GM12878 (cell line): ENCODE measurements around the gene FANCF. TPM values are rescaled to one million over a fixed set of nuclear protein-coding genes. Genes with fewer than 3 reads are reported as not detected.

Source experiments
- CBX3 ChIP-seq: fragments of 200-600 bp; sonication (generic); IDR thresholded peaks from 2 replicates; pipeline ENCODE4 v1.6.1; 2016; ENCODE audit warnings: low read depth, borderline replicate concordance
- DPF2 ChIP-seq: fragments of 450-650 bp; IDR thresholded peaks from 2 replicates; pipeline ENCODE4 v1.6.1; 2017; ENCODE audit warnings: mild to moderate bottlenecking
- HCFC1 ChIP-seq: fragments of 150-350 bp; IDR thresholded peaks from 2 replicates; pipeline ENCODE4 v1.6.1; 2014; ENCODE audit warnings: low read length
- HDGF ChIP-seq: fragments of 450-650 bp; IDR thresholded peaks from 2 replicates; pipeline ENCODE4 v1.6.1; 2016; ENCODE audit warnings: antibody characterized with exemption
- JUND ChIP-seq: IDR thresholded peaks from 2 replicates; pipeline ENCODE4 v1.6.1; 2012; ENCODE audit warnings: low read depth, mild to moderate bottlenecking, low read length, improper control_type of control experiment, moderate library complexity
- LARP7 ChIP-seq: fragments of 450-650 bp; IDR thresholded peaks from 2 replicates; pipeline ENCODE4 v1.6.1; 2017; ENCODE audit warnings: mild to moderate bottlenecking
- MYB ChIP-seq: fragments of 150-350 bp; IDR thresholded peaks from 2 replicates; pipeline ENCODE4 v1.6.1; 2014; ENCODE audit warnings: mild to moderate bottlenecking, low read depth, low read length, borderline replicate concordance
- NBN ChIP-seq: fragments of 450-650 bp; IDR thresholded peaks from 2 replicates; pipeline ENCODE4 v1.6.1; 2016
- NR2C2 ChIP-seq: IDR thresholded peaks from 2 replicates; pipeline ENCODE4 v1.6.1; 2011; ENCODE audit warnings: borderline replicate concordance, low read depth; ENCODE audit not compliant: control insufficient read depth, insufficient read length
- RAD51 ChIP-seq: fragments of 450-650 bp; IDR thresholded peaks from 2 replicates; pipeline ENCODE4 v1.6.1; 2016; ENCODE audit warnings: moderate library complexity, mild to moderate bottlenecking, inconsistent platforms
- SMAD5 ChIP-seq: IDR thresholded peaks from 2 replicates; pipeline ENCODE4 v1.6.1; 2016; ENCODE audit warnings: antibody characterized with exemption, low read depth
- SP1 ChIP-seq: IDR thresholded peaks from one replicate; pipeline ENCODE4 v1.6.1; 2011; ENCODE audit warnings: low read depth, low read length
- SUZ12 ChIP-seq: fragments of 200-600 bp; sonication (generic); IDR thresholded peaks from one replicate; pipeline ENCODE4 v1.6.1; 2018; ENCODE audit warnings: antibody characterized with exemption, mild to moderate bottlenecking; ENCODE audit not compliant: unreplicated experiment
- ZNF274 ChIP-seq: IDR thresholded peaks from one replicate; pipeline ENCODE4 v1.8.0; 2011; ENCODE audit not compliant: insufficient read length, insufficient read depth
- polyA plus RNA-seq, 11 experiments: library from polyadenylated mRNA; depleted of rRNA in 4 of 11; unstranded in 6 of 11; stranded (reverse) in 5 of 11; fragments of >200 nt; fragmentation: Nextera tagmentation in 4 of 11; fragmentation: Illumina TruSeq in 1 of 11; extraction: Ambion mirVana in 4 of 11; extraction: Trizol in 1 of 11; gene quantifications; 1 replicate in 1 of 11; 2 replicates in 10 of 11; pipeline versions ENCODE4 v1.2.1 to v1.2.3, GENCODE V29; 2011 to 2016; ENCODE audit warnings: inconsistent platforms in 2 of 11, missing spikeins in 2 of 11, low read depth in 1 of 11
- total RNA-seq, 4 experiments: library from RNA; depleted of rRNA in 3 of 4; stranded (reverse); fragments of >200 nt in 3 of 4; fragmentation: Illumina TruSeq in 1 of 4; extraction: Trizol in 1 of 4; gene quantifications; 2 replicates each; pipeline versions ENCODE4 v1.2.1 to v1.2.3, GENCODE V29; 2013 to 2021
- TF ChIP-seq, protein P1 (sequence below): fragments of 450-650 bp; IDR thresholded peaks from 2 replicates; pipeline ENCODE4 v1.6.1; 2018; ENCODE audit warnings: mild to moderate bottlenecking, low read depth, moderate library complexity; ENCODE audit not compliant: partially characterized antibody
- TF ChIP-seq, protein P2 (sequence below): fragments of 450-650 bp; IDR thresholded peaks from 2 replicates; pipeline ENCODE4 v1.6.1; 2017; ENCODE audit warnings: mild to moderate bottlenecking
- TF ChIP-seq, protein P3 (sequence below): IDR thresholded peaks from 2 replicates; pipeline ENCODE4 v1.6.1; 2012; ENCODE audit warnings: low read depth, low read length, improper control_type of control experiment
- TF ChIP-seq, protein P4 (sequence below): IDR thresholded peaks from 2 replicates; pipeline ENCODE4 v1.6.1; 2012; ENCODE audit warnings: mild to moderate bottlenecking, low read depth, low read length

The FANCF gene
- total and polyA plus RNA-seq, 10 of the 15 experiments (the other 5 are each of a cell fraction or from before 2014, with no cell fraction given), result 1.6 to 19.9 (median 12.2) TPM

DNA sequence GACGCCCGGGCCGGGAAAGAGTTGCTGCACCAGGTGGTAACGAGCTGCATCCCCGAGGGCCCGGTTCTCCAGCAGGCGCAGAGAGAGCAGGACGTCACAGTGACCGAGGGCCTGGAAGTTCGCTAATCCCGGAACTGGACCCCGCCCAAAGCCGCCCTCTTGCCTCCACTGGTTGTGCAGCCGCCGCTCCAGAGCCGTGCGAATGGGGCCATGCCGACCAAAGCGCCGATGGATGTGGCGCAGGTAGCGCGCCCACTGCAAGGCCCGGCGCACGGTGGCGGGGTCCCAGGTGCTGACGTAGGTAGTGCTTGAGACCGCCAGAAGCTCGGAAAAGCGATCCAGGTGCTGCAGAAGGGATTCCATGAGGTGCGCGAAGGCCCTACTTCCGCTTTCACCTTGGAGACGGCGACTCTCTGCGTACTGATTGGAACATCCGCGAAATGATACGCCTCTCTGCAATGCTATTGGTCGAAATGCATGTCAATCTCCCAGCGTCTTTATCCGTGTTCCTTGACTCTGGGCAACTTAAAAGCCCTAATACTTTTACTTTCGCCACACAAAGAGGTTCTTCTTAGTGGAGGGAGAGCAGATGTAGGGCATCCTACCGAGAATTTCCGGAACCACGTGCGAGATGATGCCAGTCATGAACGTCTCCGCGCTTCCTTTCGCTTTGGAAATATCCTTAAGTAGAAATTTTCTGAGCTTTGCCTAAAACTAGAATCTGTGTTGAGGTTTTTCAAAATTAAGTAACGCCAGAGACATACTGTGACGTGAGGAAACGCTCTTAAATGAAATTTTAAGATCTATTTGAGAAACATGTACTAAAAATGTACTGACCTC lies at the start of gene FANCF (continued):
- TF ChIP-seq, protein P1, sequence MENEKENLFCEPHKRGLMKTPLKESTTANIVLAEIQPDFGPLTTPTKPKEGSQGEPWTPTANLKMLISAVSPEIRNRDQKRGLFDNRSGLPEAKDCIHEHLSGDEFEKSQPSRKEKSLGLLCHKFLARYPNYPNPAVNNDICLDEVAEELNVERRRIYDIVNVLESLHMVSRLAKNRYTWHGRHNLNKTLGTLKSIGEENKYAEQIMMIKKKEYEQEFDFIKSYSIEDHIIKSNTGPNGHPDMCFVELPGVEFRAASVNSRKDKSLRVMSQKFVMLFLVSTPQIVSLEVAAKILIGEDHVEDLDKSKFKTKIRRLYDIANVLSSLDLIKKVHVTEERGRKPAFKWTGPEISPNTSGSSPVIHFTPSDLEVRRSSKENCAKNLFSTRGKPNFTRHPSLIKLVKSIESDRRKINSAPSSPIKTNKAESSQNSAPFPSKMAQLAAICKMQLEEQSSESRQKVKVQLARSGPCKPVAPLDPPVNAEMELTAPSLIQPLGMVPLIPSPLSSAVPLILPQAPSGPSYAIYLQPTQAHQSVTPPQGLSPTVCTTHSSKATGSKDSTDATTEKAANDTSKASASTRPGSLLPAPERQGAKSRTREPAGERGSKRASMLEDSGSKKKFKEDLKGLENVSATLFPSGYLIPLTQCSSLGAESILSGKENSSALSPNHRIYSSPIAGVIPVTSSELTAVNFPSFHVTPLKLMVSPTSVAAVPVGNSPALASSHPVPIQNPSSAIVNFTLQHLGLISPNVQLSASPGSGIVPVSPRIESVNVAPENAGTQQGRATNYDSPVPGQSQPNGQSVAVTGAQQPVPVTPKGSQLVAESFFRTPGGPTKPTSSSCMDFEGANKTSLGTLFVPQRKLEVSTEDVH, result peak; percentile 37
- peak; percentile 89; the same call in 1 of the 2 replicates for TF ChIP-seq LARP7
- peak; percentile 97 for TF ChIP-seq DPF2
- TF ChIP-seq SUZ12, result no peak
- TF ChIP-seq CBX3, result no peak
- TF ChIP-seq NBN, result peak; percentile 75
- no peak for TF ChIP-seq ZNF274
- TF ChIP-seq, protein P2, sequence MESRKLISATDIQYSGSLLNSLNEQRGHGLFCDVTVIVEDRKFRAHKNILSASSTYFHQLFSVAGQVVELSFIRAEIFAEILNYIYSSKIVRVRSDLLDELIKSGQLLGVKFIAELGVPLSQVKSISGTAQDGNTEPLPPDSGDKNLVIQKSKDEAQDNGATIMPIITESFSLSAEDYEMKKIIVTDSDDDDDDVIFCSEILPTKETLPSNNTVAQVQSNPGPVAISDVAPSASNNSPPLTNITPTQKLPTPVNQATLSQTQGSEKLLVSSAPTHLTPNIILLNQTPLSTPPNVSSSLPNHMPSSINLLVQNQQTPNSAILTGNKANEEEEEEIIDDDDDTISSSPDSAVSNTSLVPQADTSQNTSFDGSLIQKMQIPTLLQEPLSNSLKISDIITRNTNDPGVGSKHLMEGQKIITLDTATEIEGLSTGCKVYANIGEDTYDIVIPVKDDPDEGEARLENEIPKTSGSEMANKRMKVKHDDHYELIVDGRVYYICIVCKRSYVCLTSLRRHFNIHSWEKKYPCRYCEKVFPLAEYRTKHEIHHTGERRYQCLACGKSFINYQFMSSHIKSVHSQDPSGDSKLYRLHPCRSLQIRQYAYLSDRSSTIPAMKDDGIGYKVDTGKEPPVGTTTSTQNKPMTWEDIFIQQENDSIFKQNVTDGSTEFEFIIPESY, result no peak
- peak; percentile 74 for TF ChIP-seq RAD51
- TF ChIP-seq SP1, result peak; percentile 98
- TF ChIP-seq HCFC1, result peak; percentile 38
- TF ChIP-seq HDGF, result peak; percentile 31; the same call in 1 of the 2 replicates
- TF ChIP-seq SMAD5, result peak; percentile 25; the same call in 1 of the 2 replicates
- TF ChIP-seq, protein P3, sequence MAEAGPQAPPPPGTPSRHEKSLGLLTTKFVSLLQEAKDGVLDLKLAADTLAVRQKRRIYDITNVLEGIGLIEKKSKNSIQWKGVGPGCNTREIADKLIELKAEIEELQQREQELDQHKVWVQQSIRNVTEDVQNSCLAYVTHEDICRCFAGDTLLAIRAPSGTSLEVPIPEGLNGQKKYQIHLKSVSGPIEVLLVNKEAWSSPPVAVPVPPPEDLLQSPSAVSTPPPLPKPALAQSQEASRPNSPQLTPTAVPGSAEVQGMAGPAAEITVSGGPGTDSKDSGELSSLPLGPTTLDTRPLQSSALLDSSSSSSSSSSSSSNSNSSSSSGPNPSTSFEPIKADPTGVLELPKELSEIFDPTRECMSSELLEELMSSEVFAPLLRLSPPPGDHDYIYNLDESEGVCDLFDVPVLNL, result no peak
- no peak for TF ChIP-seq NR2C2
- TF ChIP-seq, protein P4, sequence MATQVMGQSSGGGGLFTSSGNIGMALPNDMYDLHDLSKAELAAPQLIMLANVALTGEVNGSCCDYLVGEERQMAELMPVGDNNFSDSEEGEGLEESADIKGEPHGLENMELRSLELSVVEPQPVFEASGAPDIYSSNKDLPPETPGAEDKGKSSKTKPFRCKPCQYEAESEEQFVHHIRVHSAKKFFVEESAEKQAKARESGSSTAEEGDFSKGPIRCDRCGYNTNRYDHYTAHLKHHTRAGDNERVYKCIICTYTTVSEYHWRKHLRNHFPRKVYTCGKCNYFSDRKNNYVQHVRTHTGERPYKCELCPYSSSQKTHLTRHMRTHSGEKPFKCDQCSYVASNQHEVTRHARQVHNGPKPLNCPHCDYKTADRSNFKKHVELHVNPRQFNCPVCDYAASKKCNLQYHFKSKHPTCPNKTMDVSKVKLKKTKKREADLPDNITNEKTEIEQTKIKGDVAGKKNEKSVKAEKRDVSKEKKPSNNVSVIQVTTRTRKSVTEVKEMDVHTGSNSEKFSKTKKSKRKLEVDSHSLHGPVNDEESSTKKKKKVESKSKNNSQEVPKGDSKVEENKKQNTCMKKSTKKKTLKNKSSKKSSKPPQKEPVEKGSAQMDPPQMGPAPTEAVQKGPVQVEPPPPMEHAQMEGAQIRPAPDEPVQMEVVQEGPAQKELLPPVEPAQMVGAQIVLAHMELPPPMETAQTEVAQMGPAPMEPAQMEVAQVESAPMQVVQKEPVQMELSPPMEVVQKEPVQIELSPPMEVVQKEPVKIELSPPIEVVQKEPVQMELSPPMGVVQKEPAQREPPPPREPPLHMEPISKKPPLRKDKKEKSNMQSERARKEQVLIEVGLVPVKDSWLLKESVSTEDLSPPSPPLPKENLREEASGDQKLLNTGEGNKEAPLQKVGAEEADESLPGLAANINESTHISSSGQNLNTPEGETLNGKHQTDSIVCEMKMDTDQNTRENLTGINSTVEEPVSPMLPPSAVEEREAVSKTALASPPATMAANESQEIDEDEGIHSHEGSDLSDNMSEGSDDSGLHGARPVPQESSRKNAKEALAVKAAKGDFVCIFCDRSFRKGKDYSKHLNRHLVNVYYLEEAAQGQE, result no peak
- TF ChIP-seq MYB, result no peak
- no peak for TF ChIP-seq JUND
